ENCODE data around the gene TFDP1. TPM values are rescaled to one million over a fixed set of nuclear protein-coding genes. Genes with fewer than 3 reads are reported as not detected.

TFDP1 gene
- total RNA-seq, 4 donors from 2014 or later = 21.9 to 49.0 (median 29.2) TPM

GRCh38 chr13:113653264-113654174, 69.0 kb downstream of the TFDP1 start:
- TF ChIP-seq POLR2A (IDR thresholded peaks at IDR 0.05) (no peak), POLR2AphosphoS5 (IDR thresholded peaks at IDR 0.05) (no peak), EP300 (IDR thresholded peaks at IDR 0.05) (no peak), CTCF (IDR thresholded peaks at IDR 0.05) (no peak)
- 46 to 61% methylated on average over 11 to 15 of the region's 24 CpGs for WGBS, 2 donors (ENCODE audit: low coverage in 1 of 2)
- Histone ChIP-seq H3K27me3 (no peaks in the 10 kb centered on the region), H3K27ac (no peak overlapping the region), H3K9me3 (no peaks in the 10 kb centered on the region), H3K4me3 (no peak overlapping the region), H3K36me3 (no peaks in the 10 kb centered on the region), H3K4me1 (peaks cover 0 to 22% (median 0%) of the 10 kb centered on the region in 3 donors)
- ATAC-seq = no peak

GRCh38 chr13:113654175-113654560, 69.6 kb downstream of the TFDP1 start:
- 58 to 66% methylated on average over 7 to 9 of the region's 9 CpGs for WGBS, 2 donors (ENCODE audit: low coverage in 1 of 2)
- Histone ChIP-seq H3K27me3 (no peaks in the 10 kb centered on the region), H3K9me3 (no peaks in the 10 kb centered on the region), H3K4me3 (no peak overlapping the region), H3K4me1 (peaks cover 0 to 20% (median 0%) of the 10 kb centered on the region in 3 donors), H3K27ac (no peak overlapping the region), H3K36me3 (no peaks in the 10 kb centered on the region)
- TF ChIP-seq CTCF (IDR thresholded peaks at IDR 0.05) (no peak), EP300 (IDR thresholded peaks at IDR 0.05) (no peak), POLR2AphosphoS5 (IDR thresholded peaks at IDR 0.05) (no peak), POLR2A (IDR thresholded peaks at IDR 0.05) (no peak)
- no peak for ATAC-seq

- Histone ChIP-seq H3K9me3 (no peaks in the 10 kb centered on the region), H3K27me3 (no peaks in the 10 kb centered on the region), H3K36me3 (no peaks in the 10 kb centered on the region), H3K4me1 (peaks cover 0 to 20% (median 0%) of the 10 kb centered on the region in 3 donors), H3K4me3 (no peak overlapping the region), H3K27ac (no peak overlapping the region)
- 67 to 91% methylated on average over 4 to 16 of the region's 39 CpGs for WGBS, 2 donors (ENCODE audit: low coverage in 1 of 2)
- no peak for ATAC-seq
- TF ChIP-seq POLR2A (IDR thresholded peaks at IDR 0.05) (no peak), POLR2AphosphoS5 (IDR thresholded peaks at IDR 0.05) (no peak), CTCF (IDR thresholded peaks at IDR 0.05) (no peak), EP300 (IDR thresholded peaks at IDR 0.05) (no peak)
These were observed 70.2 kb downstream of the TFDP1 start for GRCh38 chr13:113654591-113655345.

GRCh38 chr13:113655346-113656002, 70.9 kb downstream of the TFDP1 start:
- ATAC-seq = no peak
- 92% methylated on average over 4 of the region's 15 CpGs; no CpG with 5 or more reads in 1 of the 2 donors for WGBS, 2 donors (ENCODE audit: low coverage in 1 of 2)
- H3K4me3 ChIP-seq = no peak overlapping the region
- no peak overlapping the region for H3K27ac ChIP-seq
- no peak for TF ChIP-seq CTCF (IDR thresholded peaks at IDR 0.05)
- TF ChIP-seq EP300 (IDR thresholded peaks at IDR 0.05) = no peak
- TF ChIP-seq POLR2A (IDR thresholded peaks at IDR 0.05) = no peak
- no peak for TF ChIP-seq POLR2AphosphoS5 (IDR thresholded peaks at IDR 0.05)
- no peaks in the 10 kb centered on the region for H3K36me3 ChIP-seq
- no peaks in the 10 kb centered on the region for H3K27me3 ChIP-seq
- peaks cover 0 to 17% (median 0%) of the 10 kb centered on the region in 3 donors for H3K4me1 ChIP-seq
- peaks cover 0 to under 1% (median 0%) of the 10 kb centered on the region in 3 donors for H3K9me3 ChIP-seq

Measured in gastroesophageal sphincter (tissue), 4 donors.